Measurements from ENCODE around the gene NPY4R. TPM values are rescaled to one million over a fixed set of nuclear protein-coding genes. Genes with fewer than 3 reads are reported as not detected.
"Not testable (repeated sequence)": the region's sequence is repeated elsewhere in the genome, so short reads cannot be mapped to it uniquely, and the experiment has no call there.

The NPY4R gene
- total and polyA plus RNA-seq, 2 donors (not counting 3 experiments of a cell fraction or from before 2014, with no cell fraction given), result not detected

DNA sequence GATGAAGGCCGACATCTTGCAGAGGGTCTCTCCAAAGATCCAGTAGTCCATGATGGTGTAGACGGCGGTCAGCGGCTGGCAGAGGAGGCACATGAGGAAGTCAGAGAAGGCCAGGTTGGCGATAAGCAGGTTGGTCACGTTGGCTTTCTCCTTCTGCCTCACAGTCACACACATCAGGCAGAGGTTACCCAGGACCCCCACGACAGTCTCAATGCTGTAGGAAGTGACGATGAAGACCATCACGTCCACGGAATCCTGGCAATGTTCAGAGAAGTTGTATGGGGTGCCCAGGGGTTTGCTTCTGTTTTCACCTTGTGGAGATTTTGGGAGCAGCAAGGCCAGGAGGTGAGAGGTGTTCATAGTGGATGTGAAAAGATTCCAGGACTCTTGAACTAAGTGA lies 3.5 kb downstream of the NPY4R start:
- DNase-seq (ENCODE audit: low read depth, low spot score); POLR2A ChIA-PET; BruUV-seq (replicated peaks); H3K79me2 ChIP-seq (ENCODE audit: control insufficient read depth, insufficient read depth, low read length); H3K9ac ChIP-seq (replicated peaks; ENCODE audit: extremely low read depth, insufficient read depth, low read length); H2AFZ ChIP-seq (ENCODE audit: low read depth, low read length); H4K20me1 ChIP-seq (replicated peaks; ENCODE audit: control insufficient read depth, extremely low read depth, insufficient read depth, low read length); CTCF ChIA-PET; H3K4me1 ChIP-seq (ENCODE audit: control insufficient read depth, extremely low read depth, insufficient read depth, low read length); H3K27ac ChIP-seq (ENCODE audit: insufficient read depth, low read depth, low read length); dilution Hi-C loops (cut with MboI; ENCODE audit: extremely low pct_ligation_motif_present, low sequenced_read_pairs); H3K36me3 ChIP-seq (ENCODE audit: control insufficient read depth in 2 of 2, extremely low read depth in 1 of 2, insufficient read depth in 2 of 2, low read length in 2 of 2); H3K4me3 ChIP-seq (replicated peaks in 1 of 3; ENCODE audit: insufficient read depth in 1 of 3, low read depth in 1 of 3, low read length in 3 of 3); H3K9me3 ChIP-seq (replicated peaks; ENCODE audit: control insufficient read depth, insufficient read depth, low read length); H3K9me1 ChIP-seq (replicated peaks; ENCODE audit: control insufficient read depth, extremely low read depth, insufficient read depth, low read length); H3K4me2 ChIP-seq (ENCODE audit: insufficient read depth, low read length); FAIRE-seq; H3K27me3 ChIP-seq (ENCODE audit: control insufficient read depth in 2 of 2, insufficient read depth in 2 of 2, low read length in 2 of 2); intact Hi-C loops (cut with micrococcal nuclease): not testable (repeated sequence)

DNA sequence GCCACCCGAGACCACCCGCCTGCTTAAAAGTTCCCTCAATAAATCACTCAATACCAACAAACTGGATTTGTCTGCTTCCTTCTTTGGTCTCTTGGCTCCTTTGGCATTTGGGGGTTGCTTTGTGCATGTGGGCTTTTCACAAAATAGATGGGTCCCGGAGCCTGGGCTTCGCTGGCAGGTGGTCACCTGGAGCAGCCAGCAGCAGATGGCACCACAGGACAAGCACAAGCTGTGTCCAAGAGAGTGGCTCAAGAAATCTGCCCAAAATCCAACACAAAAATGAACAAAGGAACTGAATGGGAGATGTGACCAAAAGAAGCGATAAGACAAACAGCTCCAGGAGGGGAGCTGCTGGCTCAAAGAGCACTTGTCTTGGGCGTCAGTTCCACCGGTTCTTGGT lies 6.2 kb downstream of the NPY4R start:
- FAIRE-seq; intact Hi-C loops (cut with micrococcal nuclease); H3K4me2 ChIP-seq (ENCODE audit: insufficient read depth, low read length); POLR2A ChIA-PET; H3K9me1 ChIP-seq (replicated peaks; ENCODE audit: control insufficient read depth, extremely low read depth, insufficient read depth, low read length); H3K27me3 ChIP-seq (ENCODE audit: control insufficient read depth in 2 of 2, insufficient read depth in 2 of 2, low read length in 2 of 2); H3K9me3 ChIP-seq (replicated peaks; ENCODE audit: control insufficient read depth, insufficient read depth, low read length); H3K36me3 ChIP-seq (ENCODE audit: control insufficient read depth in 2 of 2, extremely low read depth in 1 of 2, insufficient read depth in 2 of 2, low read length in 2 of 2); dilution Hi-C loops (cut with MboI; ENCODE audit: extremely low pct_ligation_motif_present, low sequenced_read_pairs); H2AFZ ChIP-seq (ENCODE audit: low read depth, low read length); H3K27ac ChIP-seq (ENCODE audit: insufficient read depth, low read depth, low read length); H3K4me3 ChIP-seq (replicated peaks in 1 of 3; ENCODE audit: insufficient read depth in 1 of 3, low read depth in 1 of 3, low read length in 3 of 3); H3K9ac ChIP-seq (replicated peaks; ENCODE audit: extremely low read depth, insufficient read depth, low read length); CTCF ChIA-PET; H3K79me2 ChIP-seq (ENCODE audit: control insufficient read depth, insufficient read depth, low read length); H4K20me1 ChIP-seq (replicated peaks; ENCODE audit: control insufficient read depth, extremely low read depth, insufficient read depth, low read length); DNase-seq (ENCODE audit: low read depth, low spot score); BruUV-seq (replicated peaks); H3K4me1 ChIP-seq (ENCODE audit: control insufficient read depth, extremely low read depth, insufficient read depth, low read length): not testable (repeated sequence)

DNA sequence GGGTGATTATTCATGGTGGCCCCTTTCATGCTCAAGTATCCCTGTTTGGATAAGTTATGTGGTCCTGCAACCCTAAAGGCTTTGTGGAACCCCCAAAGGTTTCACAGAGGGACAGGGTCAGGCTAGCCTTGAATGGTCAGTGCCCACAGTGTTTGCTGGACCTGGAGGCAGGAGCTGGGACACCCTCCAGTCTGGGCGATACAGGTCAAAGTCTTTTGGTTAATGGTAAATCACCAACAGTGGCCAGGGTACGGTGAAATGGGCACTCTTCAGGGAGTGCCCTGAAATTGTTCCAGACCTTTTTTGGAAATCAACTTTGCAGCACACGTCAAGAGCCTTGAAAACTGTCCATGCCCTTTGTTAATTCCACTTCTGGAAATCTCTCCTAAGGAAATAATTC lies 8.7 kb downstream of the NPY4R start:
- H3K4me1 ChIP-seq (ENCODE audit: control insufficient read depth, extremely low read depth, insufficient read depth, low read length); H2AFZ ChIP-seq (ENCODE audit: low read depth, low read length); H3K27ac ChIP-seq (ENCODE audit: insufficient read depth, low read depth, low read length); FAIRE-seq; dilution Hi-C loops (cut with MboI; ENCODE audit: extremely low pct_ligation_motif_present, low sequenced_read_pairs); H3K79me2 ChIP-seq (ENCODE audit: control insufficient read depth, insufficient read depth, low read length); POLR2A ChIA-PET; H3K4me3 ChIP-seq (replicated peaks in 1 of 3; ENCODE audit: insufficient read depth in 1 of 3, low read depth in 1 of 3, low read length in 3 of 3); CTCF ChIA-PET; H4K20me1 ChIP-seq (replicated peaks; ENCODE audit: control insufficient read depth, extremely low read depth, insufficient read depth, low read length); H3K9ac ChIP-seq (replicated peaks; ENCODE audit: extremely low read depth, insufficient read depth, low read length); H3K36me3 ChIP-seq (ENCODE audit: control insufficient read depth in 2 of 2, extremely low read depth in 1 of 2, insufficient read depth in 2 of 2, low read length in 2 of 2); H3K9me3 ChIP-seq (replicated peaks; ENCODE audit: control insufficient read depth, insufficient read depth, low read length); BruUV-seq (replicated peaks); H3K9me1 ChIP-seq (replicated peaks; ENCODE audit: control insufficient read depth, extremely low read depth, insufficient read depth, low read length); intact Hi-C loops (cut with micrococcal nuclease); DNase-seq (ENCODE audit: low read depth, low spot score); H3K4me2 ChIP-seq (ENCODE audit: insufficient read depth, low read length); H3K27me3 ChIP-seq (ENCODE audit: control insufficient read depth in 2 of 2, insufficient read depth in 2 of 2, low read length in 2 of 2): not testable (repeated sequence)

DNA sequence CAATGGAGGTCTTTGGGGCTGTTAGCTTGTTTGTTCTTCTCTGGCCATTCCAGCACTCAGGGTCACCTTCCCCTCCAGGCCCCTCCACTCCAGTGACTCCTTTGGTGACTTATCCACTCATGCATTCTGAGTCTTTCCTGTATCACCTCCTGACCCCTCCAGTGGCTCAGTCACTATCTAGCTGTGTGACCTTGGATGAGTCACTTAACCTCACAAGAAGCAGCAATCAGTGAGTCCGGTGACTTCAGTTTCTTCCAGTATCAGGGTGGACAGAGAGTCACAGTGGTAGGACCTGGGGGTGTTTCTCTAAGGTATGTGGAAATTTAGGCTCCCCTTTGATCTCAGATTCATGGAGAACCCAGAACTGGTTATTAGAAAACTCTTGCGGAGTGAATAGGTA lies 9.8 kb downstream of the NPY4R start:
- POLR2A ChIA-PET, CTCF ChIA-PET: not testable (repeated sequence)

More for the DNA sequence above, 9.8 kb downstream of the NPY4R start:
- BruUV-seq (replicated peaks); H3K4me1 ChIP-seq (ENCODE audit: control insufficient read depth, extremely low read depth, insufficient read depth, low read length); intact Hi-C loops (cut with micrococcal nuclease); H3K4me2 ChIP-seq (ENCODE audit: insufficient read depth, low read length); H4K20me1 ChIP-seq (replicated peaks; ENCODE audit: control insufficient read depth, extremely low read depth, insufficient read depth, low read length); H3K9me1 ChIP-seq (replicated peaks; ENCODE audit: control insufficient read depth, extremely low read depth, insufficient read depth, low read length); H3K79me2 ChIP-seq (ENCODE audit: control insufficient read depth, insufficient read depth, low read length); H3K9me3 ChIP-seq (replicated peaks; ENCODE audit: control insufficient read depth, insufficient read depth, low read length); H3K27me3 ChIP-seq (ENCODE audit: control insufficient read depth in 2 of 2, insufficient read depth in 2 of 2, low read length in 2 of 2); H2AFZ ChIP-seq (ENCODE audit: low read depth, low read length); H3K36me3 ChIP-seq (ENCODE audit: control insufficient read depth in 2 of 2, extremely low read depth in 1 of 2, insufficient read depth in 2 of 2, low read length in 2 of 2); H3K9ac ChIP-seq (replicated peaks; ENCODE audit: extremely low read depth, insufficient read depth, low read length); FAIRE-seq; DNase-seq (ENCODE audit: low read depth, low spot score); H3K27ac ChIP-seq (ENCODE audit: insufficient read depth, low read depth, low read length); dilution Hi-C loops (cut with MboI; ENCODE audit: extremely low pct_ligation_motif_present, low sequenced_read_pairs); H3K4me3 ChIP-seq (replicated peaks in 1 of 3; ENCODE audit: insufficient read depth in 1 of 3, low read depth in 1 of 3, low read length in 3 of 3): not testable (repeated sequence)

Data from endothelial cell of umbilical vein (primary cell).